ENCODE data around the gene PSKH1. TPM values are rescaled to one million over a fixed set of nuclear protein-coding genes. Genes with fewer than 3 reads are reported as not detected.

The PSKH1 gene
- total and polyA plus RNA-seq, 10 of the 15 experiments (the other 5 are each of a cell fraction or from before 2014, with no cell fraction given) = 0.63 to 20.4 (median 7.8) TPM

DNA sequence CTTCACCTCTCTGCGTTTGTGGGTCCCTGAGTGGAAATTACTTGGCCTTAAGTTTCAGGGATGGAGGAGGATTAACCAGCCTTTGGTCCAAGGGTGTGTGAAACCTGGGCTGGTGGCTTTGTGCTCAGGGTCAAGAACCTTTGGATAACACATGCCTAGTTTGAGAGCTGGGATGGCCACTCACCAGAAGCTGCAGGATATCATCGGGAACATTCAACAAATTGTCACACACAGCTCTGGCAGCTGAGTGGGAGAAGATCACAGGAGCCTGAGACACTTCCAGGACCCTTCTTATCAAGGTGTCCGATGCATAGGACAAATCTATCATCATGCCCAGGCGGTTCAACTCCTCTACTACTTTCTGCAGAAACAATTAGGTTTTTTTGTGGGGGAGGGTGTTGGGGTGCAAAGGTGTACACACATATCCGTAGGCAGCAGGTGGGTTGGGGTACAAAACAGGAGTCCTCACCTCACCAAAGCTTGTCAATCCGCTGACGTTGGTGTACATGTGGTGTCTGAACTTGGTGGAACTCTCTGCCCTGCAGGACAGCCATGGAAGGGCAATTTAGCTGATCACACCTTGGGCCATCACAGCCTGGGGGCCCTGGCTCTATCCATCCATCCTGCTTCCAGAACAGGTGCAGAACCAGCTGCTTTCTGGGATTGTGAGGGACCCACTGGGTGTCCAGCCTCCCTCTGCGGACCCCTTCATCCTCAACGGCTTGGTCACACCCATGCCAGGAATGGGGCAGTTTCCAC lies 84.6 kb downstream of the PSKH1 start:
- intact Hi-C loops (cut with micrococcal nuclease; ENCODE audit: unreplicated experiment) (no loop called here), in situ Hi-C loops (cut with MboI) (no loop called here)
- Histone ChIP-seq H4K20me1 (ENCODE audit: control insufficient read depth, insufficient read depth) (no peaks in the 10 kb centered on the region), H3K27me3 (replicated peaks in 1 of 2; ENCODE audit: control insufficient read depth in 2 of 2, insufficient read depth in 2 of 2, low read length in 1 of 2) (no peaks in the 10 kb centered on the region; a peak in 1 of 4 replicates), H3K79me2 (ENCODE audit: control insufficient read depth, insufficient read depth, low read length) (no peaks in the 10 kb centered on the region), H3K9ac (ENCODE audit: control insufficient read depth, insufficient read depth, low read length) (no peak overlapping the region), H3K4me2 (ENCODE audit: control insufficient read depth, insufficient read depth) (no peak overlapping the region), H3K9me3 (replicated peaks; ENCODE audit: control insufficient read depth, insufficient read depth, low read length) (no peaks in the 10 kb centered on the region), H3K4me1 (ENCODE audit: control insufficient read depth, insufficient read depth, low read length) (peaks cover 22% of the 10 kb centered on the region), H3K36me3 (ENCODE audit: control insufficient read depth in 2 of 2, insufficient read depth in 2 of 2, low read length in 1 of 2) (no peaks in the 10 kb centered on the region), H2AFZ (ENCODE audit: control insufficient read depth, low read depth, low read length) (no peak overlapping the region), H3K27ac (ENCODE audit: control insufficient read depth, insufficient read depth) (no peak overlapping the region), H3K4me3 (no peak overlapping the region)
- no TSS peak for BruUV-seq (replicated peaks)
- ChIA-PET SMC1A (ENCODE audit: uncharacterized antibody, unreplicated experiment) (interaction anchor here (1.2 kb wide), 1 partner anchor 15 kb away, joined by 3 read pairs; no protein-coding TSS in a partner anchor), CTCF (no interaction called here), RAD21 (ENCODE audit: unreplicated experiment) (interaction anchor here (0.5 kb wide), 1 partner anchor 515 kb away, joined by 3 read pairs; no protein-coding TSS in a partner anchor), POLR2A (interaction anchor here (0.6 kb wide), 1 partner anchor 233 kb away, joined by 3 read pairs; no protein-coding TSS in a partner anchor)
- 74% methylated on average over 9 of the region's 9 CpGs for WGBS (ENCODE audit: insufficient coverage, insufficient replicate concordance, low lambda C conversion rate, missing lambda C conversion rate)
- FAIRE-seq (no peak), DNase-seq (ENCODE audit: low read depth, low spot score) (no peak), ATAC-seq (no peak)
- TF ChIP-seq CBX3 (IDR thresholded peaks at IDR 0.05; ENCODE audit: borderline replicate concordance, low read depth) = no peak
- TF ChIP-seq, protein P1, sequence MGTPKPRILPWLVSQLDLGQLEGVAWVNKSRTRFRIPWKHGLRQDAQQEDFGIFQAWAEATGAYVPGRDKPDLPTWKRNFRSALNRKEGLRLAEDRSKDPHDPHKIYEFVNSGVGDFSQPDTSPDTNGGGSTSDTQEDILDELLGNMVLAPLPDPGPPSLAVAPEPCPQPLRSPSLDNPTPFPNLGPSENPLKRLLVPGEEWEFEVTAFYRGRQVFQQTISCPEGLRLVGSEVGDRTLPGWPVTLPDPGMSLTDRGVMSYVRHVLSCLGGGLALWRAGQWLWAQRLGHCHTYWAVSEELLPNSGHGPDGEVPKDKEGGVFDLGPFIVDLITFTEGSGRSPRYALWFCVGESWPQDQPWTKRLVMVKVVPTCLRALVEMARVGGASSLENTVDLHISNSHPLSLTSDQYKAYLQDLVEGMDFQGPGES (IDR thresholded peaks at IDR 0.05) = no peak
- TF ChIP-seq, protein P2, sequence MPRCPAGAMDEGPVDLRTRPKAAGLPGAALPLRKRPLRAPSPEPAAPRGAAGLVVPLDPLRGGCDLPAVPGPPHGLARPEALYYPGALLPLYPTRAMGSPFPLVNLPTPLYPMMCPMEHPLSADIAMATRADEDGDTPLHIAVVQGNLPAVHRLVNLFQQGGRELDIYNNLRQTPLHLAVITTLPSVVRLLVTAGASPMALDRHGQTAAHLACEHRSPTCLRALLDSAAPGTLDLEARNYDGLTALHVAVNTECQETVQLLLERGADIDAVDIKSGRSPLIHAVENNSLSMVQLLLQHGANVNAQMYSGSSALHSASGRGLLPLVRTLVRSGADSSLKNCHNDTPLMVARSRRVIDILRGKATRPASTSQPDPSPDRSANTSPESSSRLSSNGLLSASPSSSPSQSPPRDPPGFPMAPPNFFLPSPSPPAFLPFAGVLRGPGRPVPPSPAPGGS (IDR thresholded peaks at IDR 0.05; ENCODE audit: borderline replicate concordance, insufficient read depth, low read depth, low read length, poor library complexity, severe bottlenecking) = no peak
- TF ChIP-seq, protein P3, sequence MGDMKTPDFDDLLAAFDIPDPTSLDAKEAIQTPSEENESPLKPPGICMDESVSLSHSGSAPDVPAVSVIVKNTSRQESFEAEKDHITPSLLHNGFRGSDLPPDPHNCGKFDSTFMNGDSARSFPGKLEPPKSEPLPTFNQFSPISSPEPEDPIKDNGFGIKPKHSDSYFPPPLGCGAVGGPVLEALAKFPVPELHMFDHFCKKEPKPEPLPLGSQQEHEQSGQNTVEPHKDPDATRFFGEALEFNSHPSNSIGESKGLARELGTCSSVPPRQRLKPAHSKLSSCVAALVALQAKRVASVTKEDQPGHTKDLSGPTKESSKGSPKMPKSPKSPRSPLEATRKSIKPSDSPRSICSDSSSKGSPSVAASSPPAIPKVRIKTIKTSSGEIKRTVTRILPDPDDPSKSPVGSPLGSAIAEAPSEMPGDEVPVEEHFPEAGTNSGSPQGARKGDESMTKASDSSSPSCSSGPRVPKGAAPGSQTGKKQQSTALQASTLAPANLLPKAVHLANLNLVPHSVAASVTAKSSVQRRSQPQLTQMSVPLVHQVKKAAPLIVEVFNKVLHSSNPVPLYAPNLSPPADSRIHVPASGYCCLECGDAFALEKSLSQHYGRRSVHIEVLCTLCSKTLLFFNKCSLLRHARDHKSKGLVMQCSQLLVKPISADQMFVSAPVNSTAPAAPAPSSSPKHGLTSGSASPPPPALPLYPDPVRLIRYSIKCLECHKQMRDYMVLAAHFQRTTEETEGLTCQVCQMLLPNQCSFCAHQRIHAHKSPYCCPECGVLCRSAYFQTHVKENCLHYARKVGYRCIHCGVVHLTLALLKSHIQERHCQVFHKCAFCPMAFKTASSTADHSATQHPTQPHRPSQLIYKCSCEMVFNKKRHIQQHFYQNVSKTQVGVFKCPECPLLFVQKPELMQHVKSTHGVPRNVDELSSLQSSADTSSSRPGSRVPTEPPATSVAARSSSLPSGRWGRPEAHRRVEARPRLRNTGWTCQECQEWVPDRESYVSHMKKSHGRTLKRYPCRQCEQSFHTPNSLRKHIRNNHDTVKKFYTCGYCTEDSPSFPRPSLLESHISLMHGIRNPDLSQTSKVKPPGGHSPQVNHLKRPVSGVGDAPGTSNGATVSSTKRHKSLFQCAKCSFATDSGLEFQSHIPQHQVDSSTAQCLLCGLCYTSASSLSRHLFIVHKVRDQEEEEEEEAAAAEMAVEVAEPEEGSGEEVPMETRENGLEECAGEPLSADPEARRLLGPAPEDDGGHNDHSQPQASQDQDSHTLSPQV (IDR thresholded peaks at IDR 0.05) = no peak
- no peak for TF ChIP-seq CREM (IDR thresholded peaks at IDR 0.05; ENCODE audit: low read depth)
- no peak for TF ChIP-seq BCL11A (IDR thresholded peaks at IDR 0.05; ENCODE audit: low read depth, low read length)
- no peak for TF ChIP-seq NR2F1 (conservative IDR thresholded peaks at IDR 0.05)
- no peak for TF ChIP-seq WRNIP1 (IDR thresholded peaks at IDR 0.05; ENCODE audit: borderline replicate concordance, low read depth, low read length)
- no peak for TF ChIP-seq KLF5 (IDR thresholded peaks at IDR 0.05; ENCODE audit: partially characterized antibody)
- TF ChIP-seq, protein P4, sequence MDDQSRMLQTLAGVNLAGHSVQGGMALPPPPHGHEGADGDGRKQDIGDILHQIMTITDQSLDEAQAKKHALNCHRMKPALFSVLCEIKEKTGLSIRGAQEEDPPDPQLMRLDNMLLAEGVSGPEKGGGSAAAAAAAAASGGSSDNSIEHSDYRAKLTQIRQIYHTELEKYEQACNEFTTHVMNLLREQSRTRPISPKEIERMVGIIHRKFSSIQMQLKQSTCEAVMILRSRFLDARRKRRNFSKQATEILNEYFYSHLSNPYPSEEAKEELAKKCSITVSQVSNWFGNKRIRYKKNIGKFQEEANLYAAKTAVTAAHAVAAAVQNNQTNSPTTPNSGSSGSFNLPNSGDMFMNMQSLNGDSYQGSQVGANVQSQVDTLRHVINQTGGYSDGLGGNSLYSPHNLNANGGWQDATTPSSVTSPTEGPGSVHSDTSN (IDR thresholded peaks at IDR 0.05; ENCODE audit: insufficient replicate concordance, low read depth, low read length) = no peak
- no peak for TF ChIP-seq POLR2AphosphoS2 (IDR thresholded peaks at IDR 0.05; ENCODE audit: low read depth, low read length)
- TF ChIP-seq MEF2A (IDR thresholded peaks at IDR 0.05; ENCODE audit: insufficient read depth, low read depth, low read length) = no peak
